Measurements from ENCODE around the gene EFCAB9.

The EFCAB9 gene

GRCh38 chr5:172234031-172234430 is 40.1 kb downstream of the EFCAB9 start:
- in situ Hi-C loops (cut with HindIII; ENCODE audit: low sequenced_read_pairs): loop anchor here (5.0 kb wide), 1 partner anchor 38 kb away; no protein-coding TSS in a partner anchor

GRCh38 chr5:172235132-172235780 is 41.3 kb downstream of the EFCAB9 start:
- in situ Hi-C loops (cut with HindIII; ENCODE audit: low sequenced_read_pairs): no loop called here

GRCh38 chr5:172235827-172236736 is 42.1 kb downstream of the EFCAB9 start:
- in situ Hi-C loops (cut with HindIII; ENCODE audit: low sequenced_read_pairs): no loop called here

GRCh38 chr5:172238334-172238733 is 44.4 kb downstream of the EFCAB9 start:
- in situ Hi-C loops (cut with HindIII; ENCODE audit: low sequenced_read_pairs): no loop called here

GRCh38 chr5:172243302-172243701 is 49.3 kb downstream of the EFCAB9 start:
- in situ Hi-C loops (cut with HindIII; ENCODE audit: low sequenced_read_pairs): no loop called here

GRCh38 chr5:172245046-172245445 is 51.1 kb downstream of the EFCAB9 start:
- in situ Hi-C loops (cut with HindIII; ENCODE audit: low sequenced_read_pairs): no loop called here

- in situ Hi-C loops (cut with HindIII; ENCODE audit: low sequenced_read_pairs): no loop called here
Measured at GRCh38 chr5:172245703-172246125, 51.7 kb downstream of the EFCAB9 start.

- in situ Hi-C loops (cut with HindIII; ENCODE audit: low sequenced_read_pairs): no loop called here
Measured at GRCh38 chr5:172248637-172249036, 54.7 kb downstream of the EFCAB9 start.

- in situ Hi-C loops (cut with HindIII; ENCODE audit: low sequenced_read_pairs): no loop called here
Measured at GRCh38 chr5:172251419-172251818, 57.4 kb downstream of the EFCAB9 start.

- in situ Hi-C loops (cut with HindIII; ENCODE audit: low sequenced_read_pairs): no loop called here
Measured at GRCh38 chr5:172252501-172252900, 58.5 kb downstream of the EFCAB9 start.
